H9 (cell line): Measurements from ENCODE around the gene IER5. TPM values are rescaled to one million over a fixed set of nuclear protein-coding genes. Genes with fewer than 3 reads are reported as not detected.

Source experiments
- DNase-seq: peaks from one replicate; pipeline ENCODE4 v3.0.0-alpha.2; 2017
- H2AFZ ChIP-seq: one replicate; pipeline ENCODE4 v1.6.1; 2013; ENCODE audit warnings: mild to moderate bottlenecking, low read length, control low read depth, moderate library complexity
- H2AK5ac ChIP-seq: 2 replicates; pipeline ENCODE4 v1.6.1; 2013; ENCODE audit warnings: low read length, control low read depth, mixed read lengths; ENCODE audit not compliant: insufficient read length
- H2BK120ac ChIP-seq: one replicate; pipeline ENCODE4 v1.6.1; 2013; ENCODE audit warnings: low read depth, mild to moderate bottlenecking, low read length, control low read depth, inconsistent platforms; ENCODE audit not compliant: poor library complexity, severe bottlenecking
- H2BK12ac ChIP-seq: 2 replicates; pipeline ENCODE4 v1.6.1; 2013; ENCODE audit warnings: low read length, control low read depth, mixed read lengths, low read depth; ENCODE audit not compliant: insufficient read length
- H2BK15ac ChIP-seq: 2 replicates; pipeline ENCODE4 v1.6.1; 2013; ENCODE audit warnings: low read depth, low read length, control low read depth
- H2BK20ac ChIP-seq: one replicate; pipeline ENCODE4 v1.6.1; 2013; ENCODE audit warnings: low read depth, mild to moderate bottlenecking, low read length, control low read depth, inconsistent platforms; ENCODE audit not compliant: poor library complexity, severe bottlenecking
- H2BK5ac ChIP-seq: 2 replicates; pipeline ENCODE4 v1.6.1; 2013; ENCODE audit warnings: low read length, control low read depth, mixed read lengths; ENCODE audit not compliant: insufficient read length
- H3K14ac ChIP-seq: 2 replicates; pipeline ENCODE4 v1.6.1; 2013; ENCODE audit warnings: low read length, control low read depth; ENCODE audit not compliant: insufficient read depth
- H3K18ac ChIP-seq: 2 replicates; pipeline ENCODE4 v1.6.1; 2013; ENCODE audit warnings: low read depth, mild to moderate bottlenecking, mixed read lengths, low read length, control low read depth; ENCODE audit not compliant: insufficient read length
- H3K23ac ChIP-seq: 2 replicates; pipeline ENCODE4 v1.6.1; 2013; ENCODE audit warnings: low read length, control low read depth, mixed read lengths, low read depth; ENCODE audit not compliant: insufficient read length
- H3K23me2 ChIP-seq: 2 replicates; pipeline ENCODE4 v1.6.1; 2013; ENCODE audit warnings: low read depth, mild to moderate bottlenecking, mixed read lengths, low read length, control low read depth; ENCODE audit not compliant: insufficient read length, poor library complexity, severe bottlenecking
- H3K27ac ChIP-seq: 2 replicates; pipeline ENCODE4 v1.5.1; 2013; ENCODE audit warnings: low read length, control low read depth, mixed read lengths, low read depth; ENCODE audit not compliant: insufficient read length
- H3K27me3 ChIP-seq: 2 replicates; pipeline ENCODE4 v1.6.1; 2013; ENCODE audit warnings: low read length, control low read depth, inconsistent platforms; ENCODE audit not compliant: insufficient read depth
- H3K4ac ChIP-seq: 2 replicates; pipeline ENCODE4 v1.6.1; 2013; ENCODE audit warnings: low read depth, mild to moderate bottlenecking, control low read depth, inconsistent platforms, low read length, moderate library complexity
- H3K4me1 ChIP-seq: 2 replicates; pipeline ENCODE4 v1.6.1; 2013; ENCODE audit warnings: low read length, control low read depth, inconsistent platforms; ENCODE audit not compliant: insufficient read depth
- H3K4me2 ChIP-seq: 2 replicates; pipeline ENCODE4 v1.6.1; 2013; ENCODE audit warnings: low read length, control low read depth, mixed read lengths; ENCODE audit not compliant: insufficient read length, insufficient read depth
- H3K56ac ChIP-seq: 2 replicates; pipeline ENCODE4 v1.6.1; 2013; ENCODE audit warnings: low read depth, mild to moderate bottlenecking, mixed read lengths, low read length, control low read depth; ENCODE audit not compliant: insufficient read length
- H3K79me1 ChIP-seq: 2 replicates; pipeline ENCODE4 v1.6.1; 2013; ENCODE audit warnings: low read depth, mild to moderate bottlenecking, moderate library complexity, low read length, control low read depth, inconsistent platforms; ENCODE audit not compliant: insufficient read depth, poor library complexity, severe bottlenecking
- H3K79me2 ChIP-seq: 2 replicates; pipeline ENCODE4 v1.6.1; 2013; ENCODE audit warnings: low read length, control low read depth, inconsistent platforms; ENCODE audit not compliant: insufficient read depth
- H3K9ac ChIP-seq: 2 replicates; pipeline ENCODE4 v1.6.1; 2013; ENCODE audit warnings: low read length, control low read depth, mixed read lengths; ENCODE audit not compliant: insufficient read length; ENCODE audit errors: extremely low read depth
- H3K9me3 ChIP-seq: one replicate; pipeline ENCODE4 v1.6.1; 2013; ENCODE audit warnings: low read depth, low read length, inconsistent platforms; ENCODE audit not compliant: control insufficient read depth
- H3T11ph ChIP-seq: one replicate; pipeline ENCODE4 v1.6.1; 2013; ENCODE audit warnings: mild to moderate bottlenecking, low read length, control low read depth, inconsistent platforms
- H4K20me1 ChIP-seq: one replicate; pipeline ENCODE4 v1.6.1; 2013; ENCODE audit not compliant: control insufficient read depth, insufficient read length, insufficient read depth
- H4K5ac ChIP-seq: 2 replicates; pipeline ENCODE4 v1.6.1; 2013; ENCODE audit warnings: low read depth, mild to moderate bottlenecking, mixed read lengths, low read length, control low read depth; ENCODE audit not compliant: insufficient read length
- H4K8ac ChIP-seq: replicated peaks from 2 replicates; pipeline ENCODE4 v1.6.1; 2013; ENCODE audit warnings: low read length, control low read depth, mixed read lengths, low read depth; ENCODE audit not compliant: insufficient read length
- H4K91ac ChIP-seq: 2 replicates; pipeline ENCODE4 v1.6.1; 2013; ENCODE audit warnings: low read depth, mild to moderate bottlenecking, moderate library complexity, mixed read lengths, low read length, control low read depth; ENCODE audit not compliant: insufficient read length
- H3K27ac Mint-ChIP-seq, 3 experiments: 2 replicates in 2 of 3; 3 replicates in 1 of 3; pipeline ENCODE4 v1.8.0; 2020 to 2021; ENCODE audit warnings: mixed read lengths in 3 of 3, mild to moderate bottlenecking in 1 of 3, moderate library complexity in 1 of 3
- H3K27me3 Mint-ChIP-seq: 2 replicates; pipeline ENCODE4 v1.8.0; 2021; ENCODE audit warnings: low read depth, mild to moderate bottlenecking, moderate library complexity, mixed read lengths
- H3K36me3 Mint-ChIP-seq, 3 experiments: 2 replicates in 2 of 3; 3 replicates in 1 of 3; pipeline ENCODE4 v1.8.0; 2020 to 2021; ENCODE audit warnings: low read depth in 3 of 3, mixed read lengths in 3 of 3; ENCODE audit not compliant: insufficient read depth in 1 of 3
- H3K4me1 Mint-ChIP-seq, 2 experiments: 2 replicates each; pipeline ENCODE4 v1.8.0; 2020; ENCODE audit warnings: mixed read lengths in 2 of 2
- H3K4me3 Mint-ChIP-seq, 2 experiments: 2 replicates in 1 of 2; 3 replicates in 1 of 2; pipeline ENCODE4 v1.8.0; 2020 to 2021; ENCODE audit warnings: mild to moderate bottlenecking in 2 of 2, mixed read lengths in 2 of 2, moderate library complexity in 1 of 2
- H3K9me3 Mint-ChIP-seq, 2 experiments: 2 replicates in 1 of 2; 3 replicates in 1 of 2; pipeline ENCODE4 v1.8.0; 2020; ENCODE audit warnings: mild to moderate bottlenecking in 2 of 2, mixed read lengths in 2 of 2, moderate library complexity in 1 of 2
- WGBS: extraction: QIAGEN DNeasy Blood & Tissue Kit; methylation state at CpG from one replicate; pipeline ENCODE4 v1.1.7; 2013; ENCODE audit warnings: missing lambda C conversion rate, low lambda C conversion rate, mixed read lengths; ENCODE audit not compliant: insufficient read length; ENCODE audit errors: extremely low coverage; 5-methylcytosine and 5-hydroxymethylcytosine counted together
- total RNA-seq: library from RNA; stranded (reverse); gene quantifications from 2 replicates; pipeline ENCODE4 v1.2.1, GENCODE V29; 2021
- TF ChIP-seq, protein P1 (sequence below): fragments of 200-600 bp; sonication (generic); conservative IDR thresholded peaks from 3 replicates; pipeline ENCODE4 v1.8.0; 2021; ENCODE audit warnings: antibody characterized with exemption, mild to moderate bottlenecking

Gene IER5
- total RNA-seq, 1 experiment from 2014 or later: 6.7 TPM

DNA sequence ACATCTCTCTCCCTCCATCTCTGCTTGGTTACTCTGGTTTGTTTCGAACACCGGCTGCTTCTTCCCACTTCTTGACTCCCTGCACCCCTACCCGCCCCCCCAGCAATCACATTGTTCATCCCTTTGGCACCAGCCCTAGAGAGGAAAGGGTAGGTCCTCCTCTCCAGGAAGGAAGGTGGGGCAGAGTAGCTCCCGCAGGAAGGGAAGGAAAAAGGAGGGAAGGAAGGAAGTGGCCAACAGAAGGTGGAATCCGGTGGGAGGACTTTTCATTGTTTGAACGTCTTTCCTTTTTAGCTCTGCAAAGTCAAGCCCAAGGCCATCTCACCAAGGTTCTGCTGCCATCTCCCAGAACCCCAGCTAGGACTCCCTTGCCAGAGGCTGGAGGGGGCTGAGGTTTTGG lies 18.0 kb downstream of the IER5 start:
- Histone ChIP-seq H2BK12ac (no peak overlapping the region), H3K56ac (no peak overlapping the region), H2BK5ac (no peak overlapping the region), H3K23ac (no peak overlapping the region), H4K8ac (no peak overlapping the region), H3K4me1 (peaks cover 5% of the 10 kb centered on the region; the same call in 1 of the 2 replicates), H4K5ac (no peak overlapping the region), H3K14ac (no peak overlapping the region), H3K27me3 (peaks cover 21% of the 10 kb centered on the region; the same call in 1 of the 2 replicates), H2BK15ac (no peak overlapping the region), H3K23me2 (peaks cover 8% of the 10 kb centered on the region), H2BK20ac (no peak overlapping the region), H3K79me1 (no peaks in the 10 kb centered on the region), H3K9ac (no peak overlapping the region), H2BK120ac (no peak overlapping the region), H2AFZ (no peak overlapping the region), H3K18ac (no peak overlapping the region), H3T11ph (no peak overlapping the region), H3K4ac (no peak overlapping the region), H3K4me2 (no peak overlapping the region), H4K91ac (no peak overlapping the region), H4K20me1 (no peaks in the 10 kb centered on the region), H3K79me2 (no peaks in the 10 kb centered on the region), H2AK5ac (no peak overlapping the region), H3K9me3 (no peaks in the 10 kb centered on the region), H3K27ac (no peak overlapping the region)
- H3K36me3 Mint-ChIP-seq: no peaks in the 10 kb centered on the region; a peak in 2 of 7 replicates
- peaks cover 82% of the 10 kb centered on the region for H3K27me3 Mint-ChIP-seq
- H3K4me3 Mint-ChIP-seq: peak overlapping the region; percentile 72 to 84; a peak in 2 of 5 replicates
- H3K4me1 Mint-ChIP-seq: peaks cover 67 to 72% of the 10 kb centered on the region in 2 experiments
- H3K9me3 Mint-ChIP-seq: no peaks in the 10 kb centered on the region; a peak in 1 of 5 replicates
- no peak overlapping the region for H3K27ac Mint-ChIP-seq
- TF ChIP-seq, protein P1, sequence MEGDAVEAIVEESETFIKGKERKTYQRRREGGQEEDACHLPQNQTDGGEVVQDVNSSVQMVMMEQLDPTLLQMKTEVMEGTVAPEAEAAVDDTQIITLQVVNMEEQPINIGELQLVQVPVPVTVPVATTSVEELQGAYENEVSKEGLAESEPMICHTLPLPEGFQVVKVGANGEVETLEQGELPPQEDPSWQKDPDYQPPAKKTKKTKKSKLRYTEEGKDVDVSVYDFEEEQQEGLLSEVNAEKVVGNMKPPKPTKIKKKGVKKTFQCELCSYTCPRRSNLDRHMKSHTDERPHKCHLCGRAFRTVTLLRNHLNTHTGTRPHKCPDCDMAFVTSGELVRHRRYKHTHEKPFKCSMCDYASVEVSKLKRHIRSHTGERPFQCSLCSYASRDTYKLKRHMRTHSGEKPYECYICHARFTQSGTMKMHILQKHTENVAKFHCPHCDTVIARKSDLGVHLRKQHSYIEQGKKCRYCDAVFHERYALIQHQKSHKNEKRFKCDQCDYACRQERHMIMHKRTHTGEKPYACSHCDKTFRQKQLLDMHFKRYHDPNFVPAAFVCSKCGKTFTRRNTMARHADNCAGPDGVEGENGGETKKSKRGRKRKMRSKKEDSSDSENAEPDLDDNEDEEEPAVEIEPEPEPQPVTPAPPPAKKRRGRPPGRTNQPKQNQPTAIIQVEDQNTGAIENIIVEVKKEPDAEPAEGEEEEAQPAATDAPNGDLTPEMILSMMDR: no peak
- WGBS: no CpG with 5 or more reads among the region's 6 CpGs
- DNase-seq: no peak
